Glutamatergic neuron (in vitro differentiated cells): ENCODE results near the gene HS2ST1. TPM values are rescaled to one million over a fixed set of nuclear protein-coding genes. Genes with fewer than 3 reads are reported as not detected.

Experiments
- DNase-seq: peaks from one replicate; pipeline ENCODE4 v3.0.0; 2022
- H3K27ac Mint-ChIP-seq: one replicate; pipeline ENCODE4 v1.8.0; 2020; ENCODE audit warnings: mild to moderate bottlenecking, mixed read lengths, inconsistent platforms; ENCODE audit not compliant: unreplicated experiment
- H3K27me3 Mint-ChIP-seq: one replicate; pipeline ENCODE4 v1.8.0; 2020; ENCODE audit warnings: mild to moderate bottlenecking, moderate library complexity, mixed read lengths, inconsistent platforms; ENCODE audit not compliant: unreplicated experiment
- H3K36me3 Mint-ChIP-seq: one replicate; pipeline ENCODE4 v1.8.0; 2020; ENCODE audit warnings: mild to moderate bottlenecking, mixed read lengths, inconsistent platforms; ENCODE audit not compliant: unreplicated experiment
- H3K4me1 Mint-ChIP-seq: one replicate; pipeline ENCODE4 v1.8.0; 2020; ENCODE audit warnings: mild to moderate bottlenecking, low read depth, mixed read lengths, inconsistent platforms; ENCODE audit not compliant: unreplicated experiment
- H3K4me3 Mint-ChIP-seq: one replicate; pipeline ENCODE4 v1.8.0; 2020; ENCODE audit warnings: mild to moderate bottlenecking, mixed read lengths, inconsistent platforms; ENCODE audit not compliant: unreplicated experiment
- H3K9me3 Mint-ChIP-seq: one replicate; pipeline ENCODE4 v1.8.0; 2020; ENCODE audit warnings: mild to moderate bottlenecking, moderate library complexity, mixed read lengths, inconsistent platforms; ENCODE audit not compliant: unreplicated experiment
- CTCF ChIP-seq: fragments of 200-600 bp; sonication (generic); IDR thresholded peaks from one replicate; pipeline ENCODE4 v1.5.0; 2021; ENCODE audit not compliant: partially characterized antibody, unreplicated experiment
- total RNA-seq: library from RNA; stranded (reverse); fragmentation: NEBNext Ultra II Directional; extraction: Animal tissue kit (Norgen Biotek cat#: 25700); gene quantifications from one replicate; pipeline ENCODE4 v1.2.1, GENCODE V29; 2021; ENCODE audit not compliant: unreplicated experiment

The HS2ST1 gene
- total RNA-seq, 1 donor from 2014 or later = 12.9 TPM

DNA sequence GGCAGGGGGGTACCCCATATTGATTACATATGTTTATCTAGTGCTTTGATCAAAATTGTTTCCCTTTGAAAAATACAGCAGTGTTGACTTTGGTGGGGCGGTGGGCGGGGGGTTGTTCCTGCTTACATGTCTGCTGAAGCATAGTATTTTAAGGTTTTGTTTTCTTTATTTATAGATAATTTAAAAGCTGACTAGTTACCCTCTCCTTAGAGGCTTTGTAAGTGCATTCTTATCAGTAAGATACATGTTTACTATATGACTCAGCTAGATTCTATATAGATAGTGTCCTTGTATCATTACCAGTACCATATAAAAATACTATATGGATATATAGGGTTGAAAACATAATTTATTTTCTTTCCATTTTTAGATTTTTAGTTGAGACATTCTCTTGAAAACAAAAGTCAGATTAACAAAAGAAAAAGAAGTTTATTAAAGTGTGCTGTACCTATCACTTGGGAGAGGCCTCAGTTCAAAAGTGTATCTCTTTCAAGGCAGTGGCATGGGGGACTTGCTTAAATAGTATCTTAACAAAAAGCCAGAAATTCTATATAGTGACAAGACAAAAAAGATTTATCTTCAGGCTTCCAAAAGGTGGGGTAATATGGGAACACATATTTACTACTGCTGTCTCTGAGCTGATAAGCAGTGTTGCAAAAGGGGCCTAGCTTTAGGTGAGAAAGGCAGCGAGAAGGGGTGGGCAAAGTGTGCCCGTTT is 79.0 kb downstream of the HS2ST1 start:
- no peak overlapping the region for H3K27ac Mint-ChIP-seq
- DNase-seq = no peak
- no peak overlapping the region for H3K4me3 Mint-ChIP-seq
- TF ChIP-seq CTCF = no peak
- no peaks in the 10 kb centered on the region for H3K9me3 Mint-ChIP-seq
- peaks cover 8% of the 10 kb centered on the region for H3K4me1 Mint-ChIP-seq
- H3K27me3 Mint-ChIP-seq = no peaks in the 10 kb centered on the region
- no peaks in the 10 kb centered on the region for H3K36me3 Mint-ChIP-seq

DNA sequence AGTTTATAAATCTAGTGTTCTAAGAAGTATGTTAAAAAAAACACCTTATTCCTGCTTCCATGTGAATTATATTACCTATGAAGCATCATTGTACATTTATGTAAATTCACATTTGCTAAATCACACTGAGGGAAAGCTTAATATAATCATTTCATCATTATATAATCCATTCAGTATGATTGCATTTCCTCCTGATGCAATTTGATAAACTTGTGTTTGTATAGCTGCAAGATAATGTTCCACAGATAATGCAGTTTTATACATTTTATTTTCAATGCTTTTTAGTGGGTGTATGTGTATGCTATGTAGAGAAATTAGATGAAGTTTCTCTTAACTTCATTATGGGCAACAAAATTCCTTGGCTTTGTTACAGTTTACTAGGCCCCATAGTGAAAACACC is 79.6 kb downstream of the HS2ST1 start:
- H3K36me3 Mint-ChIP-seq = no peaks in the 10 kb centered on the region
- no peak for DNase-seq
- no peaks in the 10 kb centered on the region for H3K9me3 Mint-ChIP-seq
- H3K4me1 Mint-ChIP-seq = peaks cover 8% of the 10 kb centered on the region
- no peak for TF ChIP-seq CTCF
- H3K27me3 Mint-ChIP-seq = no peaks in the 10 kb centered on the region
- H3K4me3 Mint-ChIP-seq = no peak overlapping the region
- no peak overlapping the region for H3K27ac Mint-ChIP-seq

GRCh38 chr1:86997538-86997937 is 83.1 kb downstream of the HS2ST1 start:
- TF ChIP-seq CTCF = no peak
- Mint-ChIP-seq H3K27ac (no peak overlapping the region), H3K4me3 (no peak overlapping the region), H3K4me1 (peaks cover 6% of the 10 kb centered on the region), H3K27me3 (no peaks in the 10 kb centered on the region), H3K36me3 (no peaks in the 10 kb centered on the region), H3K9me3 (no peaks in the 10 kb centered on the region)
- no peak for DNase-seq

DNA sequence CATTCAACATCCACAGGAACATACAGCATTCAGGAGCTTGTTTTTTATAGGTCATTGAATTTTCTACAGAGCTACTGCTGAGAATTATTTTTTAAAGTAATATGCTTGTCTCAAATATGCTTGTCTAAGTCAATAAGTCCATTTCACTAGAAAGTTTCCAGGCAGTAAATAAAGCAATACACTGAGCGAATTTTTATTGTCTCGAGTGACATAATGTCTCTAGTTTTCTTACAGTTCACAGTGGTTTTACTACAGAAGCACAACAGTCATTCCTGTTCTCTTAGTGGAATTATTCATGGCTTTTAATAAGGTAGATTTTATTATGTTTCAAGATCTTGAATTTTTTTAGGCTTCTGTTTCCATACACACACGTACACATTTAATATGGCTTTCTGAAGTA is 83.8 kb downstream of the HS2ST1 start:
- no peak for DNase-seq
- H3K27ac Mint-ChIP-seq = no peak overlapping the region
- peaks cover 6% of the 10 kb centered on the region for H3K4me1 Mint-ChIP-seq
- H3K4me3 Mint-ChIP-seq = no peak overlapping the region
- no peaks in the 10 kb centered on the region for H3K36me3 Mint-ChIP-seq
- no peaks in the 10 kb centered on the region for H3K9me3 Mint-ChIP-seq
- no peaks in the 10 kb centered on the region for H3K27me3 Mint-ChIP-seq
- TF ChIP-seq CTCF = no peak

GRCh38 chr1:86998727-86999126 is 84.3 kb downstream of the HS2ST1 start:
- H3K9me3 Mint-ChIP-seq = peaks cover 3% of the 10 kb centered on the region
- no peaks in the 10 kb centered on the region for H3K36me3 Mint-ChIP-seq

More at GRCh38 chr1:86998727-86999126, 84.3 kb downstream of the HS2ST1 start:
- Mint-ChIP-seq H3K4me3 (no peak overlapping the region), H3K27ac (no peak overlapping the region), H3K27me3 (no peaks in the 10 kb centered on the region), H3K4me1 (peaks cover 6% of the 10 kb centered on the region)
- no peak for DNase-seq
- TF ChIP-seq CTCF = no peak
